Measurements from ENCODE around the gene RAB10. TPM values are rescaled to one million over a fixed set of nuclear protein-coding genes. Genes with fewer than 3 reads are reported as not detected.

RAB10 gene
- total RNA-seq, 1 donor from 2014 or later, result 135 TPM

- H3K27me3 ChIP-seq, result no peaks in the 10 kb centered on the region
- DNase-seq (ENCODE audit: extremely low spot score in 2 of 2), result no peak
- H3K27ac ChIP-seq, result no peak overlapping the region
- H3K4me3 ChIP-seq, result no peak overlapping the region
- TF ChIP-seq CTCF (IDR thresholded peaks at IDR 0.05) (no peak), POLR2AphosphoS5 (IDR thresholded peaks at IDR 0.05; ENCODE audit: insufficient read depth in 1 of 2, low read depth in 1 of 2) (no peak), POLR2A (IDR thresholded peaks at IDR 0.05) (no peak)
- no peaks in the 10 kb centered on the region for H3K9me3 ChIP-seq
- H3K36me3 ChIP-seq, result peaks cover 5 to 17% of the 10 kb centered on the region in 2 donors
- H3K4me1 ChIP-seq, result peaks cover 8% of the 10 kb centered on the region
- intact Hi-C loops (cut with DNase I), result no loop called here
Observed at GRCh38 chr2:26112201-26112600, 78.3 kb downstream of the RAB10 start.

DNA sequence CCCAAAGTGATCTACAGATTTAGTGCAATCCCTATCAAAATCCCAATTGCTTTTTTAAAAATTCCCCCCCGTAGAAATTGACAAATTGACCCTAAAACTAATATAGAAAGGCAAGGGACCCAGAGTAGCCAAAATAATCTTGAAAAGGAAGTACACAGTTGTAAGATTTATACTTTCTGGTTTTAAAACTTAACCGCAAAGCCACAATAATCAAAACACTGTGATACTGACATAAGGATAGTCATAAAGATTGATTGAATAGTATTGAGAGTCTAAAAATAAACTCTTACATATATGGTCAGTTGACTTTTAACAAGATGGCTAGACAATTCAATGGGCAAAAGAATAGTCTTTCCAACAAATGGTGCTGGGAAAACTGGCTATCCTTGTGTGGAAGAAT lies 80.3 kb downstream of the RAB10 start:
- H3K36me3 ChIP-seq, result peaks cover 5 to 17% of the 10 kb centered on the region in 2 donors
- no peak overlapping the region for H3K4me3 ChIP-seq
- intact Hi-C loops (cut with DNase I), result no loop called here
- no peaks in the 10 kb centered on the region for H3K27me3 ChIP-seq
- H3K4me1 ChIP-seq, result peaks cover 15% of the 10 kb centered on the region
- no peaks in the 10 kb centered on the region for H3K9me3 ChIP-seq
- no peak overlapping the region for H3K27ac ChIP-seq
- no peak for TF ChIP-seq CTCF (IDR thresholded peaks at IDR 0.05)
- DNase-seq (ENCODE audit: extremely low spot score in 2 of 2), result no peak

- no peak overlapping the region for H3K4me3 ChIP-seq
- no peak for TF ChIP-seq CTCF (IDR thresholded peaks at IDR 0.05)
- TF ChIP-seq POLR2AphosphoS5 (IDR thresholded peaks at IDR 0.05; ENCODE audit: insufficient read depth in 1 of 2, low read depth in 1 of 2), result no peak
- TF ChIP-seq POLR2A (IDR thresholded peaks at IDR 0.05), result no peak
- DNase-seq (ENCODE audit: extremely low spot score in 2 of 2), result no peak
- no peaks in the 10 kb centered on the region for H3K9me3 ChIP-seq
- no peaks in the 10 kb centered on the region for H3K27me3 ChIP-seq
- H3K4me1 ChIP-seq, result peaks cover 25% of the 10 kb centered on the region
- intact Hi-C loops (cut with DNase I), result no loop called here
- no peaks in the 10 kb centered on the region for H3K36me3 ChIP-seq
- H3K27ac ChIP-seq, result no peak overlapping the region
Observed at GRCh38 chr2:26118682-26119081, 84.8 kb downstream of the RAB10 start.

DNA sequence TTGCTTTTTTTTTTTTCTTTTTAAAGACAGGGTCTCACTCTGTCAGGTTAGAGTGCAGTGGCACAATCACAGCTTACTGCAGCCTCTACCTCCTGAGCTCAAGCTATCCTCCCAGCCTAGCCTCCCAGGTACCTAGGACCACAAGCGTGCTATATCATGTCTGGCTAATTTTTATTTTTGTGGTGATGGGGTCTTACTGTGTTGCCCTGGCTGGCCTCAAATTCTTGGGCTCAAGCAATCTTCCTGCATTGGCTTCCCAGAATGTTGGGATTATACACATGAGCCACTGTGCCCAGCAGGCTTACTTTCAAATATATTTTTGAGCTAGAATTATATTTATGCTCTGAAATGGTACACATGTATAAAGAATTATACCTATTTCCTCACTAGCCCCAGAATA lies 85.6 kb downstream of the RAB10 start:
- no peak for TF ChIP-seq POLR2A (IDR thresholded peaks at IDR 0.05)
- no peak for TF ChIP-seq CTCF (IDR thresholded peaks at IDR 0.05)
- no peak for TF ChIP-seq POLR2AphosphoS5 (IDR thresholded peaks at IDR 0.05; ENCODE audit: insufficient read depth in 1 of 2, low read depth in 1 of 2)
- H3K27ac ChIP-seq, result no peak overlapping the region
- H3K9me3 ChIP-seq, result no peaks in the 10 kb centered on the region
- DNase-seq (ENCODE audit: extremely low spot score in 2 of 2), result no peak
- H3K36me3 ChIP-seq, result no peaks in the 10 kb centered on the region
- no peaks in the 10 kb centered on the region for H3K27me3 ChIP-seq
- H3K4me3 ChIP-seq, result no peak overlapping the region
- intact Hi-C loops (cut with DNase I), result no loop called here
- H3K4me1 ChIP-seq, result peaks cover 25% of the 10 kb centered on the region

DNA sequence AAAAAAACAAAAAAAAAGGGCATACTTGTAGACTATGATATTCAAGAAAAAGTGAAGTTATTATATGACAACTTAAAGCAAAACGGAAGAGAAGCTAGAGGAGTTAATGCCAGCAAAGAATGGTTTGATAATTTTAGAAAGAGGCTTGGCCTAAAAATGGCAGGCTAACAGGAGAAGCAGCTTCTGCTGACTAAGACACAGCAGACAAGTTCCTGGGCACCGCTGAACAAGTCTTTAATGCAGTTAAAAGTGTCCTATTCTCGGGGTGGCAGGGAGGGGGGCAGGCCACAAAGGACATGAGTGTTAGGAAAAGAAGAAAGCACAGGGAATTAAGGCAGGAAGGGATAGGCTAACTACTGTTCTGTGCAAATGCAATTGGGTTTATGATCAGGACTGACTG lies 88.7 kb downstream of the RAB10 start:
- DNase-seq (ENCODE audit: extremely low spot score in 2 of 2), result no peak
- Histone ChIP-seq H3K4me3 (no peak overlapping the region), H3K27ac (no peak overlapping the region), H3K9me3 (no peaks in the 10 kb centered on the region), H3K27me3 (no peaks in the 10 kb centered on the region), H3K36me3 (peaks cover 0 to under 1% of the 10 kb centered on the region in 2 donors), H3K4me1 (peaks cover 33% of the 10 kb centered on the region)
- TF ChIP-seq CTCF (IDR thresholded peaks at IDR 0.05) (no peak), POLR2A (IDR thresholded peaks at IDR 0.05) (no peak), POLR2AphosphoS5 (IDR thresholded peaks at IDR 0.05; ENCODE audit: insufficient read depth in 1 of 2, low read depth in 1 of 2) (no peak)
- intact Hi-C loops (cut with DNase I), result no loop called here
